CD8-positive, alpha-beta memory T cell (primary cell): ENCODE results near the gene KCTD21. TPM values are rescaled to one million over a fixed set of nuclear protein-coding genes. Genes with fewer than 3 reads are reported as not detected.

ENCODE experiments used
- CTCF ChIA-PET: fragments of 350-600 bp; sonication (Branson Sonifier 250); formaldehyde crosslinking; loops from one replicate; lab custom pipeline; 2021; ENCODE audit warnings: antibody characterized with exemption; lab: Charles Lee
- POLR2A ChIA-PET: fragments of 350-600 bp; sonication (Branson Sonifier 250); formaldehyde crosslinking; loops from one replicate; lab custom pipeline; 2021; ENCODE audit warnings: antibody characterized with exemption; lab: Charles Lee
- DNase-seq, 5 donors: peaks; one replicate each; pipeline versions ENCODE4 v3.0.0 to v3.0.0-alpha.2; 2020 to 2022; ENCODE audit warnings: mixed read lengths in 1 of 5
- H3K27ac ChIP-seq: one replicate; pipeline ENCODE4 v1.7.0; 2013; ENCODE audit warnings: low read depth, mild to moderate bottlenecking, low read length, moderate library complexity
- H3K27me3 ChIP-seq: 2 replicates; pipeline ENCODE4 v1.7.0; 2013; ENCODE audit warnings: low read length, mild to moderate bottlenecking; ENCODE audit not compliant: insufficient read depth, poor library complexity, severe bottlenecking
- H3K36me3 ChIP-seq: 2 replicates; pipeline ENCODE4 v1.7.0; 2013; ENCODE audit warnings: mild to moderate bottlenecking, low read length, moderate library complexity; ENCODE audit not compliant: insufficient read depth
- H3K4me1 ChIP-seq: 2 replicates; pipeline ENCODE4 v1.7.0; 2013; ENCODE audit warnings: mild to moderate bottlenecking, low read length, moderate library complexity; ENCODE audit not compliant: insufficient read depth
- H3K4me3 ChIP-seq: 2 replicates; pipeline ENCODE4 v1.7.0; 2013; ENCODE audit warnings: mild to moderate bottlenecking, low read length
- H3K9me3 ChIP-seq: 2 replicates; pipeline ENCODE4 v1.7.0; 2013; ENCODE audit warnings: mild to moderate bottlenecking, low read length
- H3K27ac Mint-ChIP-seq, 8 donors: one replicate each; pipeline ENCODE4 v1.8.0; 2020 to 2021; ENCODE audit warnings: mixed read lengths in 8 of 8, mild to moderate bottlenecking in 6 of 8, inconsistent platforms in 3 of 8, moderate library complexity in 3 of 8
- H3K27me3 Mint-ChIP-seq, 2 donors: one replicate each; pipeline ENCODE4 v1.8.0; 2020 to 2021; ENCODE audit warnings: mixed read lengths in 2 of 2, mild to moderate bottlenecking in 1 of 2, moderate library complexity in 1 of 2
- H3K36me3 Mint-ChIP-seq, 3 donors: one replicate each; pipeline ENCODE4 v1.8.0; 2020 to 2021; ENCODE audit warnings: mixed read lengths in 3 of 3, inconsistent platforms in 1 of 3, mild to moderate bottlenecking in 1 of 3
- H3K4me1 Mint-ChIP-seq, 3 donors: one replicate each; pipeline ENCODE4 v1.8.0; 2020 to 2021; ENCODE audit warnings: mixed read lengths in 3 of 3, inconsistent platforms in 1 of 3, mild to moderate bottlenecking in 1 of 3
- H3K4me3 Mint-ChIP-seq, 7 donors: one replicate each; pipeline ENCODE4 v1.8.0; 2020 to 2021; ENCODE audit warnings: mixed read lengths in 7 of 7, mild to moderate bottlenecking in 6 of 7, moderate library complexity in 4 of 7, inconsistent platforms in 2 of 7
- H3K9me3 Mint-ChIP-seq, 5 donors: one replicate each; pipeline ENCODE4 v1.8.0; 2020 to 2022; ENCODE audit warnings: mixed read lengths in 5 of 5, mild to moderate bottlenecking in 3 of 5, moderate library complexity in 2 of 5, inconsistent platforms in 1 of 5
- polyA plus RNA-seq: library from polyadenylated mRNA; unstranded; fragments of 300-500 nt; fragmentation: Illumina TruSeq; gene quantifications from one replicate; pipeline ENCODE4 v1.2.3, GENCODE V29; 2021
- total RNA-seq, 2 experiments: library from RNA; stranded (reverse); gene quantifications; one replicate each; pipeline ENCODE4 v1.2.3, GENCODE V29; 2021

Gene KCTD21
- total and polyA plus RNA-seq, 3 experiments from 2014 or later = 3.3 to 4.9 (median 4.6) TPM

DNA sequence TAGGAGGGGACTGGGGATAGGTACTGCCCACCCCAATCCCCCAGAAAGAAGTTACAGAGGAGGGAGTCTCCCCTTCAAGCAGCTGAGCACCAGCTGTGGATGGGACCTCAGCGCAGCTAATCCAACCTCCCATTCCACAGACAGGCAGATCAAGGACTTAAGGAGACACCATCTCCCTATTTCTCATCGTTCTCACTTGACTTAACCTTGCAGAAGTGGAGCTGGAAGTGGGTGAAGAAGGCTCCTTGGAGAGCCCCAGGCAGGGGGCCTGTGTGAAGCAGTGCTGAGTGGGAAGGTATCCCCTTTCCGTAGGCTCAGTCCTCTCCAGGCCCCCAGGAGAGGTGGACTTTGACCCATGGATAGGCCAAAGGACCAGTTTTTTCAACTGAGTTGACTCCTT is 27.6 kb upstream of the KCTD21 start:
- CTCF ChIA-PET = no interaction called here
- peak overlapping the region in 1 of 8 donors; percentile 73 for H3K27ac Mint-ChIP-seq
- no peaks in the 10 kb centered on the region for H3K27me3 Mint-ChIP-seq
- DNase-seq = no peak
- no peak overlapping the region for H3K4me3 ChIP-seq
- H3K4me1 ChIP-seq = no peaks in the 10 kb centered on the region
- POLR2A ChIA-PET = interaction anchor here (0.7 to 1.5 kb wide), 2 partner anchors 9 to 27 kb away, joined by 3 read pairs; partner anchors contain the start of genes KCTD21 and USP35
- peaks cover 2 to 17% (median 16%) of the 10 kb centered on the region in 3 donors for H3K4me1 Mint-ChIP-seq
- no peaks in the 10 kb centered on the region for H3K9me3 ChIP-seq
- H3K4me3 Mint-ChIP-seq = no peak overlapping the region
- H3K9me3 Mint-ChIP-seq = no peaks in the 10 kb centered on the region
- H3K36me3 ChIP-seq = no peaks in the 10 kb centered on the region
- H3K36me3 Mint-ChIP-seq = peaks cover 3 to 52% (median 16%) of the 10 kb centered on the region in 3 donors
- no peaks in the 10 kb centered on the region for H3K27me3 ChIP-seq
- H3K27ac ChIP-seq = no peak overlapping the region

DNA sequence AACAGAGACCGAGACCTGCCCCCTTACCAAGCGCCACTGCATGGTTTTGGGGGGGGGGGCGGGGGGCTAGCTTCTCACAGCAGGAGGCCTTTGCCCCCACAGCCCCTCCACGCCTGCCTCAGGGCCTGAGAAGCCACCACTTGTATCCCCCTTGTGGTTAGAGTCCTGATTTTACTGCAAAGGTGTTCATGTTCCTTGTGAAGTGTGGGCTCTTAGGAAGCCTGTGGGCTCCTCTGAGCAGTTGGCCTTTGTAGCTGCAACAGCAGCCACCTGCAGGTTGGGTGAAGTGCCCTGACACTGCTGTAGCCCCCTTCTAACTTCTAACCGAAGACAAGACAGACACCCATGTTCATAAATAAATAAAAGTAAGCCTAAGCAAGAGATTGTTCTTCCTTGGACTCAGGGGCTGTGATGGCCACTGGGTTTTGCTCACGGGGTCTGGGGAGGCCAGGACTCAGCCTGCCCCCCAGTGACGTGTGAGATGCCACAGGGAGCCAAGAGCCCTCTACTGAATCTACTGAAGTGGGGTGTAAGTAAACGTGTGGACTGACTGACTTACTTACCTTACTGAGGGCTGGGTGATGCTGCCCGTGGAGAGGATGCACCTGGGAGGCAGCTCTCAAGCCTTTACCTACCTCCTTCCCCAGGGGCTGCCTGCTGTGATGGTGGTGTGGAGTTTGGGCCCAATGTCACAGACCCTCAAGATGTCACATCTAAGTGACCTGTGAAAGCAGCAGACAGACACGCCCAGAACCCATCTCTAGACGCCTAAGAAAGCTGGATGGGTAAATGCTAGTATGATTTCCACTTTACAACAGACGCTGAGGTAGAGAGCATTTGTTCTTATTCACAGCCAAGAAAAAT is 26.1 kb upstream of the KCTD21 start:
- no peak for DNase-seq
- Histone ChIP-seq H3K9me3 (no peaks in the 10 kb centered on the region), H3K4me3 (no peak overlapping the region), H3K36me3 (no peaks in the 10 kb centered on the region), H3K27ac (no peak overlapping the region), H3K4me1 (no peaks in the 10 kb centered on the region), H3K27me3 (no peaks in the 10 kb centered on the region)
- Mint-ChIP-seq H3K4me3 (no peak overlapping the region), H3K27ac (peak overlapping the region in 3 of 8 donors; percentile 21 to 57 (median 23)), H3K27me3 (no peaks in the 10 kb centered on the region), H3K36me3 (peaks cover 9 to 61% (median 20%) of the 10 kb centered on the region in 3 donors), H3K4me1 (peaks cover 2 to 17% (median 17%) of the 10 kb centered on the region in 3 donors), H3K9me3 (no peaks in the 10 kb centered on the region)
- CTCF ChIA-PET = no interaction called here
- POLR2A ChIA-PET = no interaction called here

DNA sequence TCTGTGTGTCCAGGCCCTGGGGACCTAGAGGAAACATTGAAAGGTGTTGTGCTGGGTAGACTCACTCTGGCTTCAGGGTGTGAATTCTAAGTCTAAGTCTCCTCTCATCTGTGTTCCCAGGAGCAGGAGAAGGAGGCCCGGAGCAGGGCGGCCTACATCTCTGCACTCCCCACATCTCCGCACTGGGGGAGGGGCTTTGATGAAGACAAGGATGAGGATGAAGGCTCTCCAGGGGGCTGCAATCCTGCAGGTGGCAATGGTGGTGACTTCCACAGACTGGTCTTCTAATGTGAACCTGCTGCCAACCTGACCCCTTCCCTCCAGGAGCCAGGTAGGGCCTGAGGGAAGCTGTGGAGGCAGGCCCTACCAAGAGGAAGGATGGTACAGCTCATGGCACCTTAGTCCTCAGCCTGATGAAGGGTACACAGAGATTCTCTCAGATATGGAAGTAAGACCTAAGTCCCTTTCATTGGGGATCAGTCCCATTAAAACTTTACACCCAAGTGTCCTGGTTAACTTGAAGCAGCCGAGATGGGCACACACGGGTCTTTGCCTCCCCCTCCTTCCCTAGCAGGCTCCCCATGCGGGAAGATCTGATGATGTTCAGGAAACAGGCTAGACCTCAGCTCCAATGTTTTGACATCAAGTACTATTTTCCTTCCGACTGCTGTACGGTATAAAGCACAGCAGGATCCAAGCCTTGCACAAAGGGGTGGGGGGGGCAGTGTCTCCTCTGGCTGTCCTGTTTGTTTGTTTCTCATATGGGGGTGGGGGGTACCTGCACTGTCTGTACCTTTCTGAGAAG is 25.3 kb upstream of the KCTD21 start:
- ChIA-PET CTCF (no interaction called here), POLR2A (no interaction called here)
- no peaks in the 10 kb centered on the region for H3K4me1 ChIP-seq
- no peak for DNase-seq
- no peaks in the 10 kb centered on the region for H3K9me3 ChIP-seq
- Mint-ChIP-seq H3K27ac (no peak overlapping the region), H3K27me3 (no peaks in the 10 kb centered on the region), H3K9me3 (no peaks in the 10 kb centered on the region), H3K4me1 (peaks cover 2 to 17% (median 17%) of the 10 kb centered on the region in 3 donors), H3K4me3 (no peak overlapping the region), H3K36me3 (peaks cover 14 to 67% (median 22%) of the 10 kb centered on the region in 3 donors)
- no peak overlapping the region for H3K4me3 ChIP-seq
- no peaks in the 10 kb centered on the region for H3K36me3 ChIP-seq
- H3K27me3 ChIP-seq = no peaks in the 10 kb centered on the region
- H3K27ac ChIP-seq = no peak overlapping the region

DNA sequence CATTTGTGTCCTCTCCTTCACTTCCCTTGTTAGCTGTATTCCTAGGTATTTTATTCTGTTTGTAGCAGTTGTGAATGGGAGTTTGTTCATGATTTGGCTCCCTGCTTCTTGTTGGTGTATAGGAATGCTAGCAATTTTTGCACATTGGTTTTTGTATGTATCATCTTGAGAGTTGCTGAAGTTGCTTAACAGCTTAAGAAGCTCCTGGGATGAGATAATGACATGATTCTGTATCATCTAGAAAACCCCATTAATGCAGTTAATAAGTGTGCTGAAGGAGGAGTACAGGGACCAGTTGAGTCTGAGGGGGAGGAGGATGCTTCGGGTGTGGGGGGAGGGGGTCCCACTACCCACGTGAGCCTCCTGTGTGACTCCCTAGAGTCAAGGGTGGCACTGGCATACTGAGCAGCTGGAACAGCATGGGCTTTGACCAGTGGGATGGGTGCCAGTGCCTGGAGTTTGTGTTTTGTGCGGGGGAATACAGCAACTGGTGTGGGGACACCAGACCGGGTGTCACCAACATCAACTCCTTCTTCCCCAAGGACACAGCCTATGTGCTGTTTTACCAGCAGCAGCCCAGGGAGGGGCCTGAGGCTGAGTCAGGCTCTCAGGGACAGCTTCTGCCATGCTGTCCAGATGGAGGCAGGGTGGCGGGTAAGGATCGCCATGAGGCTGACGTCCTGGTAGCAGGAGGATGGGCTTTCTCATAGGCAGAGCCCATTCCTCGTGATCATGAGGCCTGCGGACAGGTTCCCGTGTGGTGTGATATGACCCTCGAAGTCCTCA is 24.4 kb upstream of the KCTD21 start:
- CTCF ChIA-PET = no interaction called here
- Histone ChIP-seq H3K36me3 (no peaks in the 10 kb centered on the region), H3K4me3 (no peak overlapping the region), H3K27me3 (no peaks in the 10 kb centered on the region), H3K27ac (no peak overlapping the region), H3K9me3 (no peaks in the 10 kb centered on the region), H3K4me1 (no peaks in the 10 kb centered on the region)
- no peaks in the 10 kb centered on the region for H3K27me3 Mint-ChIP-seq
- H3K9me3 Mint-ChIP-seq = no peaks in the 10 kb centered on the region
- DNase-seq = no peak
- POLR2A ChIA-PET = no interaction called here
- H3K27ac Mint-ChIP-seq = peak overlapping the region in 1 of 8 donors; percentile 62
- peaks cover 2 to 17% (median 17%) of the 10 kb centered on the region in 3 donors for H3K4me1 Mint-ChIP-seq
- H3K36me3 Mint-ChIP-seq = peaks cover 18 to 68% (median 25%) of the 10 kb centered on the region in 3 donors
- H3K4me3 Mint-ChIP-seq = no peak overlapping the region

DNA sequence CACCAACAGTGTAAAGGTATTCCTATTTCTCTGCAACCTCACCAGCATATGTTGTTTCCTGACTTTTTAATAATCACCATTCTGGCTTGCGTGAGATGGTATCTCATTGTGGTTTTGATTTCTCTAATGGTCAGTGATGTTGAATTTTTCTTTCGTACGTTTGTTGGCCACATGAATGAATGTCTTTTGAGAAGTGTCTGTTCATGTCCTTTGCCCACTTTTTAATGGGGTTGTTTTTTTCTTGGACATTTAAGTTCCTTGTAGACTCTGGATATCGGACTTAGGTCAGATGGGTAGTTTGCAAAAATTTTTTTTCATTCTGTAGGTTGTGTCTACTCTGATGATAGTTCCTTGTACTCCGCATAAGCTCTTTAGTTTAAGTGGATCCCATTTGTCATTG is 23.1 kb upstream of the KCTD21 start:
- H3K4me1 Mint-ChIP-seq = peaks cover 2 to 17% (median 17%) of the 10 kb centered on the region in 3 donors
- H3K4me3 ChIP-seq = no peak overlapping the region
- no peaks in the 10 kb centered on the region for H3K27me3 ChIP-seq
- H3K27ac Mint-ChIP-seq = no peak overlapping the region
- H3K4me1 ChIP-seq = no peaks in the 10 kb centered on the region
- DNase-seq = no peak
- H3K4me3 Mint-ChIP-seq = no peak overlapping the region
- CTCF ChIA-PET = no interaction called here
- H3K27me3 Mint-ChIP-seq = no peaks in the 10 kb centered on the region
- no peaks in the 10 kb centered on the region for H3K36me3 ChIP-seq
- peaks cover 18 to 70% (median 25%) of the 10 kb centered on the region in 3 donors for H3K36me3 Mint-ChIP-seq
- H3K9me3 Mint-ChIP-seq = no peaks in the 10 kb centered on the region
- no peak overlapping the region for H3K27ac ChIP-seq
- no peaks in the 10 kb centered on the region for H3K9me3 ChIP-seq
- POLR2A ChIA-PET = no interaction called here

DNA sequence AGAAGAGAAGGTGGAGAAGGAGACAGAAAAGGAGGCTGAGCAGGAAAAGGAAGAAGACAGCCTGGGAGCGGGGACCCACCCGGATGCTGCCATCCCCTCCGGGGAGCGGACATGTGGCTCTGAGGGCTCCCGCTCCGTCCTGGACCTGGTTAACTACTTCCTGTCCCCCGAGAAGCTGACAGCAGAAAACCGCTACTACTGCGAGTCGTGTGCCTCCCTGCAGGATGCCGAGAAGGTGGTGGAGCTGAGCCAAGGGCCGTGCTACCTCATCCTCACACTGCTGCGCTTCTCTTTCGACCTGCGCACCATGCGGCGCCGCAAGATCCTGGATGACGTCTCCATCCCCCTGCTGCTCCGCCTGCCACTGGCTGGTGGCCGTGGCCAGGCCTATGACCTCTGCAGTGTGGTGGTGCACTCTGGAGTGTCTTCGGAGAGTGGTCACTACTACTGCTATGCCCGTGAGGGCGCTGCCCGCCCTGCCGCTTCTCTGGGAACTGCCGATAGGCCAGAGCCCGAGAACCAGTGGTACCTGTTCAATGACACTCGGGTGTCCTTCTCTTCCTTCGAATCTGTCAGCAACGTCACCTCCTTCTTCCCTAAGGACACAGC is 21.7 kb upstream of the KCTD21 start:
- POLR2A ChIA-PET = no interaction called here
- Mint-ChIP-seq H3K27ac (peak overlapping the region in 2 of 8 donors; percentile 66 to 72), H3K27me3 (no peaks in the 10 kb centered on the region), H3K4me1 (peaks cover 2 to 18% (median 18%) of the 10 kb centered on the region in 3 donors), H3K4me3 (no peak overlapping the region), H3K36me3 (peaks cover 18 to 63% (median 23%) of the 10 kb centered on the region in 3 donors), H3K9me3 (no peaks in the 10 kb centered on the region)
- DNase-seq = peak in 1 of 5 donors; percentile 40
- peaks cover 2% of the 10 kb centered on the region for H3K4me1 ChIP-seq
- no peak overlapping the region for H3K27ac ChIP-seq
- H3K4me3 ChIP-seq = no peak overlapping the region
- CTCF ChIA-PET = interaction anchor here (1.2 kb wide), 1 partner anchor 18 kb away, joined by 3 read pairs; no protein-coding TSS in a partner anchor
- no peaks in the 10 kb centered on the region for H3K36me3 ChIP-seq
- H3K27me3 ChIP-seq = no peaks in the 10 kb centered on the region
- H3K9me3 ChIP-seq = no peaks in the 10 kb centered on the region

DNA sequence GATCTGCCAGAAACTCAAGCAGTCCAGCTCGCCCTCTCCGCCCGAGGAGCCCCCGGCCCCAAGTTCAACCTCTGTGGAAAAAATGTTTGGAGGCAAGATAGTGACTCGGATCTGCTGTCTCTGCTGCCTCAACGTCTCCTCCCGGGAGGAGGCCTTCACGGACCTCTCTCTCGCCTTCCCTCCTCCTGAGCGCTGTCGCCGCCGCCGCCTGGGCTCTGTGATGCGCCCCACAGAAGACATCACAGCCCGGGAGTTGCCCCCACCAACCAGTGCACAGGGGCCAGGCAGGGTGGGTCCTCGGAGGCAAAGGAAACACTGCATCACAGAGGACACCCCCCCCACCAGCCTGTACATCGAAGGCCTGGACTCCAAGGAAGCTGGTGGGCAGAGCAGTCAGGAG is 21.1 kb upstream of the KCTD21 start:
- Histone ChIP-seq H3K9me3 (no peaks in the 10 kb centered on the region), H3K4me3 (no peak overlapping the region), H3K27me3 (no peaks in the 10 kb centered on the region), H3K4me1 (peaks cover 6% of the 10 kb centered on the region), H3K36me3 (no peaks in the 10 kb centered on the region), H3K27ac (no peak overlapping the region)
- CTCF ChIA-PET = interaction anchor here (1.2 kb wide), 1 partner anchor 19 kb away, joined by 3 read pairs; no protein-coding TSS in a partner anchor
- Mint-ChIP-seq H3K27me3 (no peaks in the 10 kb centered on the region), H3K36me3 (peaks cover 18 to 58% (median 22%) of the 10 kb centered on the region in 3 donors), H3K4me3 (no peak overlapping the region), H3K27ac (no peak overlapping the region), H3K9me3 (no peaks in the 10 kb centered on the region), H3K4me1 (peaks cover 6 to 25% (median 24%) of the 10 kb centered on the region in 3 donors)
- DNase-seq = peak in 1 of 5 donors; percentile 31
- POLR2A ChIA-PET = no interaction called here
